Measurements from ENCODE around the gene APOBEC3A.

The APOBEC3A gene

GRCh38 chr22:38947321-38948140 lies 9.9 kb upstream of the APOBEC3A start:
- no peak for TF ChIP-seq CTCF (IDR thresholded peaks at IDR 0.05; ENCODE audit: borderline replicate concordance, insufficient read depth, low read depth, low read length)
- no peak overlapping the region for H3K4me3 ChIP-seq (ENCODE audit: low read depth, low read length)

GRCh38 chr22:38948181-38948940 lies 9.0 kb upstream of the APOBEC3A start:
- no peak overlapping the region for H3K4me3 ChIP-seq (ENCODE audit: low read depth, low read length)
- TF ChIP-seq CTCF (IDR thresholded peaks at IDR 0.05; ENCODE audit: borderline replicate concordance, insufficient read depth, low read depth, low read length): no peak

GRCh38 chr22:38949889-38950405 lies 7.5 kb upstream of the APOBEC3A start:
- no peak overlapping the region for H3K4me3 ChIP-seq (ENCODE audit: low read depth, low read length)
- TF ChIP-seq CTCF (IDR thresholded peaks at IDR 0.05; ENCODE audit: borderline replicate concordance, insufficient read depth, low read depth, low read length): no peak

- H3K4me3 ChIP-seq (ENCODE audit: low read depth, low read length): no peak overlapping the region
- no peak for TF ChIP-seq CTCF (IDR thresholded peaks at IDR 0.05; ENCODE audit: borderline replicate concordance, insufficient read depth, low read depth, low read length)
Measured at GRCh38 chr22:38950527-38951295, 6.7 kb upstream of the APOBEC3A start.

- no peak for TF ChIP-seq CTCF (IDR thresholded peaks at IDR 0.05; ENCODE audit: borderline replicate concordance, insufficient read depth, low read depth, low read length)
- no peak overlapping the region for H3K4me3 ChIP-seq (ENCODE audit: low read depth, low read length)
Measured at GRCh38 chr22:38951734-38952133, 5.7 kb upstream of the APOBEC3A start.

GRCh38 chr22:38952281-38952993 lies 5.0 kb upstream of the APOBEC3A start:
- H3K4me3 ChIP-seq (ENCODE audit: low read depth, low read length): no peak overlapping the region
- TF ChIP-seq CTCF (IDR thresholded peaks at IDR 0.05; ENCODE audit: borderline replicate concordance, insufficient read depth, low read depth, low read length): no peak

Data from GM12875 (cell line).